Hepatocyte (in vitro differentiated cells): ENCODE measurements around the gene CAMK4. TPM values are rescaled to one million over a fixed set of nuclear protein-coding genes. Genes with fewer than 3 reads are reported as not detected.

Experiments used
- DNase-seq: peaks from one replicate; pipeline ENCODE4 v3.0.0-alpha.2; 2016; ENCODE audit warnings: low spot score
- H2AFZ ChIP-seq: fragments of 200-600 bp; sonication (generic); 2 replicates; pipeline ENCODE4 v1.6.0; 2016; ENCODE audit warnings: antibody characterized with exemption, mild to moderate bottlenecking
- H3K27ac ChIP-seq: fragments of 200-600 bp; sonication (generic); 2 replicates; pipeline ENCODE4 v1.5.1; 2016; ENCODE audit warnings: mild to moderate bottlenecking
- H3K27me3 ChIP-seq: fragments of 200-600 bp; sonication (generic); 2 replicates; pipeline ENCODE4 v1.6.1; 2016
- H3K36me3 ChIP-seq: fragments of 200-600 bp; sonication (generic); replicated peaks from 2 replicates; pipeline ENCODE4 v1.5.1; 2016; ENCODE audit warnings: low read depth; ENCODE audit not compliant: insufficient read depth
- H3K4me1 ChIP-seq: fragments of 200-600 bp; sonication (generic); 2 replicates; pipeline ENCODE4 v1.5.1; 2016; ENCODE audit warnings: mild to moderate bottlenecking, moderate library complexity; ENCODE audit not compliant: insufficient read depth
- H3K4me2 ChIP-seq: fragments of 200-600 bp; sonication (generic); 2 replicates; pipeline ENCODE4 v1.6.0; 2016
- H3K4me3 ChIP-seq: fragments of 200-600 bp; sonication (generic); 2 replicates; pipeline ENCODE4 v1.5.1; 2016; ENCODE audit warnings: mild to moderate bottlenecking
- H3K79me2 ChIP-seq: fragments of 200-600 bp; sonication (generic); 2 replicates; pipeline ENCODE4 v1.6.0; 2017; ENCODE audit warnings: mild to moderate bottlenecking
- H3K9me2 ChIP-seq: fragments of 200-600 bp; sonication (generic); replicated peaks from 2 replicates; pipeline ENCODE4 v1.6.0; 2017; ENCODE audit warnings: mild to moderate bottlenecking; ENCODE audit not compliant: insufficient read depth
- H3K9me3 ChIP-seq: fragments of 200-600 bp; sonication (generic); 2 replicates; pipeline ENCODE4 v1.5.1; 2016; ENCODE audit warnings: low read depth, mild to moderate bottlenecking
- H4K20me1 ChIP-seq: fragments of 200-600 bp; sonication (generic); 2 replicates; pipeline ENCODE4 v1.6.0; 2016; ENCODE audit warnings: mild to moderate bottlenecking; ENCODE audit not compliant: insufficient read depth, poor library complexity, severe bottlenecking
- CTCF ChIP-seq: fragments of 200-600 bp; sonication (generic); IDR thresholded peaks from 2 replicates; pipeline ENCODE4 v1.5.1; 2016; ENCODE audit warnings: antibody characterized with exemption, mild to moderate bottlenecking; ENCODE audit not compliant: poor library complexity
- EZH2 ChIP-seq: fragments of 200-600 bp; sonication (generic); IDR thresholded peaks from 2 replicates; pipeline ENCODE4 v1.6.1; 2016; ENCODE audit warnings: antibody characterized with exemption, mild to moderate bottlenecking, borderline replicate concordance
- EZH2phosphoT487 ChIP-seq: fragments of 200-600 bp; sonication (generic); IDR thresholded peaks from one replicate; pipeline ENCODE4 v1.6.1; 2018; ENCODE audit warnings: antibody characterized with exemption, mild to moderate bottlenecking, low read depth, moderate library complexity; ENCODE audit not compliant: unreplicated experiment, severe bottlenecking
- WGBS: methylation state at CpG from one replicate; pipeline ENCODE4 v1.1.6; 2016; ENCODE audit warnings: low lambda C conversion rate; ENCODE audit errors: missing lambda C conversion rate; 5-methylcytosine and 5-hydroxymethylcytosine counted together
- polyA plus RNA-seq: library from polyadenylated mRNA; unstranded; fragments of >200 nt; fragmentation: Nextera tagmentation; extraction: Ambion mirVana; gene quantifications from 2 replicates; pipeline ENCODE4 v1.2.1, GENCODE V29; 2016
- total RNA-seq: library from RNA; depleted of rRNA; stranded (reverse); fragments of >200 nt; gene quantifications from 2 replicates; pipeline ENCODE4 v1.2.3, GENCODE V29; 2014

Gene CAMK4
- total and polyA plus RNA-seq, 2 experiments from 2014 or later: 1.0 to 3.4 TPM

GRCh38 chr5:111511174-111511830 lies 287.1 kb downstream of the CAMK4 start:
- TF ChIP-seq CTCF: no peak
- TF ChIP-seq EZH2: no peak
- no peak for TF ChIP-seq EZH2phosphoT487
- WGBS: 4% methylated on average over 2 of the region's 2 CpGs

GRCh38 chr5:111511831-111512374 lies 287.7 kb downstream of the CAMK4 start:
- WGBS: 2% methylated on average over 22 of the region's 32 CpGs
- Histone ChIP-seq H3K4me2 (peak overlapping the region; percentile 76), H3K9me3 (no peaks in the 10 kb centered on the region), H2AFZ (peak overlapping the region; percentile 68), H3K4me3 (peak overlapping the region; percentile 62), H3K4me1 (peaks cover 19% of the 10 kb centered on the region), H4K20me1 (peaks cover 27% of the 10 kb centered on the region), H3K27ac (peak overlapping the region; percentile 96), H3K79me2 (peaks cover 53% of the 10 kb centered on the region), H3K36me3 (no peaks in the 10 kb centered on the region), H3K27me3 (no peaks in the 10 kb centered on the region), H3K9me2 (no peaks in the 10 kb centered on the region)
- TF ChIP-seq EZH2phosphoT487 (no peak), CTCF (no peak), EZH2 (no peak)
- DNase-seq: peak; percentile 56

More at GRCh38 chr5:111511174-111511830, 287.1 kb downstream of the CAMK4 start:
- peaks cover 27% of the 10 kb centered on the region for H4K20me1 ChIP-seq
- H2AFZ ChIP-seq: peak overlapping the region; percentile 68
- peaks cover 59% of the 10 kb centered on the region for H3K79me2 ChIP-seq
- no peaks in the 10 kb centered on the region for H3K9me2 ChIP-seq
- H3K36me3 ChIP-seq: no peaks in the 10 kb centered on the region
- H3K9me3 ChIP-seq: no peaks in the 10 kb centered on the region
- H3K27me3 ChIP-seq: no peaks in the 10 kb centered on the region
- H3K4me1 ChIP-seq: peaks cover 19% of the 10 kb centered on the region
- peak overlapping the region; percentile 62 for H3K4me3 ChIP-seq
- peak overlapping the region; percentile 76 for H3K4me2 ChIP-seq
- DNase-seq: peak; percentile 13
- H3K27ac ChIP-seq: peak overlapping the region; percentile 96

- H3K4me1 ChIP-seq: peaks cover 19% of the 10 kb centered on the region
- no peaks in the 10 kb centered on the region for H3K9me3 ChIP-seq
- DNase-seq: peak; percentile 97
- 1% methylated on average over 34 of the region's 41 CpGs for WGBS
- peaks cover 27% of the 10 kb centered on the region for H4K20me1 ChIP-seq
- H3K4me2 ChIP-seq: peak within 1 kb of the TSS; percentile 80
- H3K27me3 ChIP-seq: no peaks in the 10 kb centered on the region
- H3K36me3 ChIP-seq: no peaks in the 10 kb centered on the region
- peaks cover 46% of the 10 kb centered on the region for H3K79me2 ChIP-seq
- H2AFZ ChIP-seq: peak within 1 kb of the TSS; percentile 68
- peak within 1 kb of the TSS; percentile 62 for H3K4me3 ChIP-seq
- TF ChIP-seq EZH2phosphoT487: no peak
- TF ChIP-seq EZH2: no peak
- no peaks in the 10 kb centered on the region for H3K9me2 ChIP-seq
- peak within 1 kb of the TSS; percentile 96 for H3K27ac ChIP-seq
Observed at GRCh38 chr5:111512375-111513130, 288.4 kb downstream of the CAMK4 start, which contains the start of gene STARD4. STARD4 (minus strand) TSS chr5:111512535; CDS start chr5:111507433, 5,102 bp downstream.

GRCh38 chr5:111513131-111513520 lies 288.9 kb downstream of the CAMK4 start:
- whole genome bisulfite sequencing: 29% methylated on average over 6 of the region's 6 CpGs

More at GRCh38 chr5:111513131-111513520, 288.9 kb downstream of the CAMK4 start:
- Histone ChIP-seq H3K36me3 (no peaks in the 10 kb centered on the region), H3K27me3 (no peaks in the 10 kb centered on the region), H4K20me1 (peaks cover 24% of the 10 kb centered on the region), H3K9me3 (no peaks in the 10 kb centered on the region), H3K4me3 (peak overlapping the region; percentile 21), H2AFZ (peak overlapping the region; percentile 54), H3K9me2 (no peaks in the 10 kb centered on the region), H3K79me2 (peaks cover 40% of the 10 kb centered on the region), H3K27ac (peak overlapping the region; percentile 92), H3K4me1 (peaks cover 19% of the 10 kb centered on the region), H3K4me2 (peak overlapping the region; percentile 80)
- no peak for DNase-seq
- TF ChIP-seq EZH2phosphoT487 (no peak), CTCF (no peak), EZH2 (no peak)
